Transverse colon (tissue), 4 donors: ENCODE results near the gene PPM1N. TPM values are rescaled to one million over a fixed set of nuclear protein-coding genes. Genes with fewer than 3 reads are reported as not detected.

ENCODE experiments used
- DNase-seq: peaks from one replicate; pipeline ENCODE4 v3.0.0-alpha.2; 2019
- H3K27ac ChIP-seq, 4 donors: fragments of 200-600 bp; sonication (generic); 2 replicates each; pipeline ENCODE4 v1.5.1; 2016 to 2018; ENCODE audit warnings: inconsistent platforms in 4 of 4
- H3K27me3 ChIP-seq: fragments of 200-600 bp; sonication (generic); 2 replicates; pipeline ENCODE4 v1.5.1; 2017; ENCODE audit warnings: inconsistent platforms
- H3K36me3 ChIP-seq, 4 donors: fragments of 200-600 bp; sonication (generic); 2 replicates each; pipeline ENCODE4 v1.5.1; 2017 to 2019; ENCODE audit warnings: inconsistent platforms in 4 of 4
- H3K4me1 ChIP-seq, 4 donors: fragments of 200-600 bp; sonication (generic); 2 replicates each; pipeline ENCODE4 v1.5.1; 2017 to 2020; ENCODE audit warnings: inconsistent platforms in 4 of 4
- H3K4me3 ChIP-seq, 4 donors: fragments of 200-600 bp; sonication (generic); 1 replicate in 1 of 4; 2 replicates in 3 of 4; pipeline versions ENCODE4 v1.5.1 to v1.6.1; 2017 to 2019; ENCODE audit warnings: inconsistent platforms in 4 of 4
- H3K9me3 ChIP-seq, 2 donors: fragments of 200-600 bp; sonication (generic); 2 replicates each; pipeline ENCODE4 v1.5.1; 2017 to 2019; ENCODE audit warnings: inconsistent platforms in 2 of 2
- CTCF ChIP-seq, 5 experiments: fragments of 200-600 bp in 3 of 5; fragments of 450-650 bp in 2 of 5; sonication (generic) in 3 of 5; IDR thresholded peaks; 1 replicate in 2 of 5; 2 replicates in 3 of 5; pipeline ENCODE4 v1.5.1; 2016 to 2017; ENCODE audit warnings: antibody characterized with exemption in 5 of 5, inconsistent platforms in 3 of 5, mild to moderate bottlenecking in 2 of 5, moderate library complexity in 1 of 5
- EP300 ChIP-seq: sonication (generic); formaldehyde crosslinking; IDR thresholded peaks from one replicate; pipeline ENCODE4 v1.6.1; 2017; ENCODE audit warnings: antibody characterized with exemption, low read depth
- POLR2A ChIP-seq: fragments of 450-650 bp; IDR thresholded peaks from one replicate; pipeline ENCODE4 v1.6.1; 2016; ENCODE audit warnings: antibody characterized with exemption, mild to moderate bottlenecking, moderate library complexity
- POLR2AphosphoS5 ChIP-seq, 3 donors: sonication (generic); formaldehyde crosslinking; IDR thresholded peaks; one replicate each; pipeline ENCODE4 v1.6.1; 2016; ENCODE audit warnings: antibody characterized with exemption in 3 of 3
- WGBS, 2 donors: methylation state at CpG; one replicate each; pipeline ENCODE4 v1.1.5; 2018; ENCODE audit warnings: low coverage in 1 of 2; 5-methylcytosine and 5-hydroxymethylcytosine counted together
- in situ Hi-C, 4 donors: fragments of 200-750 bp; cut with MboI; loops; one replicate each; pipeline versions ENCODE4 v1.15.0 to v1.15.1; 2017; ENCODE audit warnings: low sequenced_read_pairs in 3 of 4, low pct_ligation_motif_present in 1 of 4, low pct_unique_long_range_greater_than_20kb in 1 of 4
- intact Hi-C: fragments of 100-400 bp; cut with DNase I; formaldehyde crosslinking; loops from one replicate; pipeline ENCODE4 v1.15.1; 2023; ENCODE audit warnings: low total_unique reads
- total RNA-seq, 4 donors: library from RNA; depleted of rRNA; stranded (reverse); fragments of >200 nt; gene quantifications; one replicate each; pipeline ENCODE4 v1.1.0, GENCODE V29; 2016

Gene PPM1N
- total RNA-seq, 4 donors from 2014 or later: 1.00 to 4.3 (median 1.4) TPM; not detected in 1

- Histone ChIP-seq H3K36me3 (no peaks in the 10 kb centered on the region), H3K4me3 (no peak overlapping the region), H3K27ac (no peak overlapping the region), H3K27me3 (no peaks in the 10 kb centered on the region), H3K9me3 (no peaks in the 10 kb centered on the region), H3K4me1 (peaks cover 16 to 20% (median 18%) of the 10 kb centered on the region in 4 donors)
- WGBS, 2 donors: 53% methylated on average over 8 of the region's 8 CpGs; no CpG with 5 or more reads in 1 of the 2 donors
- DNase-seq: no peak
- in situ Hi-C loops: no loop called here
- TF ChIP-seq POLR2AphosphoS5 (IDR thresholded peaks at IDR 0.05) (no peak), CTCF (IDR thresholded peaks at IDR 0.05) (no peak)
- intact Hi-C loops: no loop called here
These were observed 33.3 kb upstream of the PPM1N start for GRCh38 chr19:45464852-45465441.

- peaks cover 7% of the 10 kb centered on the region for H3K27me3 ChIP-seq
- intact Hi-C loops (no loop called here), in situ Hi-C loops (no loop called here)
- 0 to 1% methylated on average over 6 to 11 of the region's 11 CpGs for WGBS, 2 donors
- peak overlapping the region; percentile 27 to 78 (median 54) for H3K4me3 ChIP-seq
- no peak for TF ChIP-seq EP300
- no peak for TF ChIP-seq POLR2A
- TF ChIP-seq CTCF (IDR thresholded peaks at IDR 0.05): no peak
- no peak for TF ChIP-seq POLR2AphosphoS5 (IDR thresholded peaks at IDR 0.05)
- no peaks in the 10 kb centered on the region for H3K36me3 ChIP-seq
- DNase-seq: no peak
- H3K4me1 ChIP-seq: peaks cover 19 to 28% (median 22%) of the 10 kb centered on the region in 4 donors
- peak overlapping the region; percentile 92 to 98 (median 96) for H3K27ac ChIP-seq
- H3K9me3 ChIP-seq: no peaks in the 10 kb centered on the region
These were observed 31.2 kb upstream of the PPM1N start for GRCh38 chr19:45467115-45467455.

- peaks cover 12% of the 10 kb centered on the region for H3K27me3 ChIP-seq
- H3K4me1 ChIP-seq: peaks cover 19 to 32% (median 22%) of the 10 kb centered on the region in 4 donors
- in situ Hi-C loops: no loop called here
- peak within 1 kb of the TSS; percentile 92 to 98 (median 96) for H3K27ac ChIP-seq
- TF ChIP-seq POLR2AphosphoS5 (IDR thresholded peaks at IDR 0.05): peak; percentile 98 to 99 (median 99)
- peak; percentile 43 for TF ChIP-seq EP300
- TF ChIP-seq CTCF (IDR thresholded peaks at IDR 0.05): no peak
- TF ChIP-seq POLR2A: peak; percentile 98
- intact Hi-C loops: no loop called here
- WGBS, 2 donors: 0% methylated on average over 13 to 39 of the region's 56 CpGs
- H3K4me3 ChIP-seq: peak within 1 kb of the TSS; percentile 52 to 83 (median 67)
- no peaks in the 10 kb centered on the region for H3K36me3 ChIP-seq
- peak; percentile 94 for DNase-seq
- H3K9me3 ChIP-seq: no peaks in the 10 kb centered on the region
These were observed 30.6 kb upstream of the PPM1N start, which contains the start of gene FOSB for GRCh38 chr19:45467456-45468158. TSS of gene FOSB (plus strand) at chr19:45467996. CDS start at chr19:45468587, 591 bp downstream.

GRCh38 chr19:45468159-45468651 lies 30.0 kb upstream of the PPM1N start:
- no peak for TF ChIP-seq POLR2AphosphoS5 (IDR thresholded peaks at IDR 0.05)
- in situ Hi-C loops: no loop called here
- peak overlapping the region; percentile 52 to 83 (median 67) for H3K4me3 ChIP-seq
- peaks cover 17% of the 10 kb centered on the region for H3K27me3 ChIP-seq
- peak overlapping the region; percentile 92 to 98 (median 96) for H3K27ac ChIP-seq
- intact Hi-C loops: no loop called here
- peaks cover 19 to 35% (median 22%) of the 10 kb centered on the region in 4 donors for H3K4me1 ChIP-seq
- WGBS, 2 donors: 2% methylated on average over 31 of the region's 31 CpGs; no CpG with 5 or more reads in 1 of the 2 donors
- peak; percentile 48 for DNase-seq
- no peaks in the 10 kb centered on the region for H3K9me3 ChIP-seq
- no peaks in the 10 kb centered on the region for H3K36me3 ChIP-seq
